GM19372 (cell line): ENCODE results near the gene THADA.
"Not testable (repeated sequence)": the region's sequence is repeated elsewhere in the genome, so short reads cannot be mapped to it uniquely, and the experiment has no call there.

Experiments used
- ATAC-seq: cut with Tn5 transposase; IDR thresholded peaks from one replicate; pipeline ENCODE4 v1.9.1; 2021; ENCODE audit warnings: mild to moderate bottlenecking, low read depth, moderate library complexity; ENCODE audit not compliant: unreplicated experiment

The THADA gene

DNA sequence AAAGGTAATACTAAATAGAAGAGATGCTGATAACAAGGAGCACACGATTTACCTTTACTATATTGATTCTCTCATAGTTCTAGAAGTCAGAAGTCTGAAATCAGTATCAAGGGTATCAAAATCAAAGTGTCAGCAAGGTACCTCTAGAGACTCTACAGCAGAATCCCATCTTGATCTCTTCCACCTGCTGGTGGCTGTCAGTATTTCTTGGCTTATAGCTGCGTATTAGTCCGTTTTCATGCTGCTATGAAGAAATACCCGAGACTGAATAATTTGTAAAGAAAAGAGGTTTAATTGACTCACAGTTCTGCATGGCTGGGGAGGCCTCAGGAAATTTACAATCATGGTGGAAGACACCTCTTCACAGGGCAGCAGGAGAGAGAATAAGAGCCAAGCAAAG lies 149.1 kb downstream of the THADA start:
- not testable (repeated sequence) for ATAC-seq

- no peak for ATAC-seq
Measured at GRCh38 chr2:43445781-43446180, 150.1 kb downstream of the THADA start.

DNA sequence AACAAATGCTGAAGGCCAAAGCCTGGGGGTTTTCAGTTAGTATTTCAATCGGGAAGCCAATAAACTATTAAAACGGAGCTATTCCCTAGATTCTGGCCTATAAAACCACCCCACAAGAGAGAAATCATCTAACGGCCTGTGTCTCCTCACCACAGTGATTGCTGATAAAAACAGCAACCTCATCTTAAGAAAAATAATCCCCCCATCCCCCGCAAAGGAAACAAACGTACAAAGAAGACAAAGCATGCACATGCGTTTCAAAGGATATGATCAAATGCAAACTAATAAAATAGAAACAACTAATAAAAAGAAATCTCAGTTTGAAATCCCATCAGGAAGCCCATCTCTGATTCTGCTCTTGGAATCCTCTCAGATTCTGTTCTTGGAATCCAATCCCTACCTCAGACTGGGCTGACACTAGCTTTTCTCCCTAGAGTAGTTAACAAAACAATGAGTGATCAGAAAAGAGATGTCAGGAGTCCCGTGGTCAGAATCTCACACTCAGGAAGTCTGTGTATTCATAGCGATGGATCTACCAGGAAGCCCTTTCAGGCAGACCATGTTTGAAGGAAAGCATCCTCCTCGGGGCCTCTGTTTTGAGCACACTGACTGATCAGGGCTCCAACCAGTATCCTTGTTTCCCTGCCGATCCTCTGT lies 150.7 kb downstream of the THADA start:
- no peak for ATAC-seq

GRCh38 chr2:43443282-43443681 lies 152.6 kb downstream of the THADA start:
- no peak for ATAC-seq

DNA sequence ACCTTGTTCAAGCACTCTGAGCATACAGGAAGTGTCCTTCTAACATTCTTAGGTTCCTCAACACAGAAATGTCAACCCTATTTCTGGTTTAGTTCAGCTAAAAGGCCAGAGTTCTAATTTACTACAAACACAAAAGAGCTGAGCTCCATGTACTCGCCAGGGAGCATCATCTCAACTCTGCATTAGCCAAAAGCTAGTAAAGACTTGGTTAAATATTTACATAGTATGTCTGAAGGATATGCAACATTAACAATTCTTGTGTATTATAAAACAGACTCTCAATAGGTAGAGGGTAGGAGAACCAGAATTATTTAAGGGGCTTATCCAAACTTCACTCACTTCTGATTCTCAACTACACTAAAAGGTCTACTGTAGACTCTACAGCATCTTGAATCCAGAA lies 154.6 kb downstream of the THADA start:
- ATAC-seq = no peak

DNA sequence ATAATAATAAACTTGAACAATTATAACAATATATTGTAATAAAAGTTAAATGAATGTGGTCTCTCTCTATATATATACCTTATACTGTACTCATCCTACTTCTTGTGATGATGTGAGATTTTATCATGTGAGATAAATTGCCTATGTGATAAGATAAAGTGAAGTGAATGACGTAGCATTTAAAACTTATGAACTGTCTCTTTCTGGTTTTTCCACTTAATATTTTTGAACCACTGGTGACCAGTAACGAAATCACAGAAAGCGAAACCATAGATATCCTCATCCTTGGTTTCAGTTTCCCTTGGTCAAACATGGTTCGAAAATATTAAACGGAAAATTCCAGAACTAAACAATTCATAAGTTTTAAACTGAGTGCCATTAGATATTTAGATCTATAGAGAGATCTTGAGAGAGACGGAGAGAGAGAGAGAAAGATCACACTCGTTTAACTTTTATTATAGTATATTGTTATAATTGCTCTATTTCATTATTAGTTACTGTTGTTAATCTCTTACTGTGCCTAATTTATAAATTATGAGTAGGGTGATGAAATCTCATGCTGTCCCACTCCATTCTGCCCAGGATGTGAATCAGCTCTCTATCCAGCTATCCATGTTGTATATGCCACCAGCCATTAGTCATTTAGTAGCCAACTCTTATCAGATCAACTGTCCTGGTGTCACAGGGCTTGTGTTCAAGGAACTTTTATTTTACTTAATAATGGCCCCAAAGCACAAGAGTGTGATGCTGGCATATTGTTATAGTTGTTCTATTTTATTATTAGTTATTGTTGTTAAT lies 156.8 kb downstream of the THADA start:
- ATAC-seq = no peak

DNA sequence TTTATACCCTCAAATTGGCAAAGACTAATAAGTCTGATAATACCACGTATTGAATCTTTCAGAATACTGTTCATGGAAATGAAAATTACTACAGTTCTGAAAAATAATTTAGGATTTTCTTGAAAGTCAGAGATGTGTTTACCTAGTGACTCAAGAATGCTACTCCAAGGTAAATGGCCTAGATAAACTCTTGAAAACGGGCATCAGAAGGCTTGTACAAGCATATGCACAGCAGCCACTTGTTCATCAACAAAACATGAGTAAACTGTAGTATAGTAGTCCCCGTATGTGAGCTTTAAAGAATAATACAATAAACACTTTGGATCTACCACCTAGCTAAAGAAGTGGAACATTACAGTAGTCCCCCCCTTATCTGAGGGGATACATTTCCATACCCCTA lies 157.5 kb downstream of the THADA start:
- ATAC-seq = no peak

DNA sequence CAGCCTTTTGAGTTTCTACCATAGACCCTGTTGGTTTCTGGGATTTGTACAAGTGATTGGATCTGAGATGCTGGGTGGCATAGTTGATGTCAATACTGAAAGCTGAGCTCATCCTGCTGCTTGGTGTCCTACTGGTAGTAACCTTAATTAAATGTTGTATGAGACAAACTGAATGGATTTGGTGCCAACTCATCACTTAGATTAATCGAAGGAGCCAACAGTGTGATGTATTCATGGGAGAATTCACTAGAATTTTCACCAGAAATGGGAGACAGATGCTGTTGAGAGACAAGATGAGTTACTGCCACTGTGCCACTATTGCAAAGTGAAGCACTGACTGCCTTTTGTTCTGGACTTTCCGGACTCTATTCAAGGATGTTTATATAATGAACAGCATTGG lies 158.5 kb downstream of the THADA start:
- no peak for ATAC-seq

GRCh38 chr2:43436431-43436830 lies 159.4 kb downstream of the THADA start:
- no peak for ATAC-seq

GRCh38 chr2:43435746-43436145 lies 160.1 kb downstream of the THADA start:
- ATAC-seq = no peak

- no peak for ATAC-seq
Measured at GRCh38 chr2:43430489-43430888, 165.3 kb downstream of the THADA start.

DNA sequence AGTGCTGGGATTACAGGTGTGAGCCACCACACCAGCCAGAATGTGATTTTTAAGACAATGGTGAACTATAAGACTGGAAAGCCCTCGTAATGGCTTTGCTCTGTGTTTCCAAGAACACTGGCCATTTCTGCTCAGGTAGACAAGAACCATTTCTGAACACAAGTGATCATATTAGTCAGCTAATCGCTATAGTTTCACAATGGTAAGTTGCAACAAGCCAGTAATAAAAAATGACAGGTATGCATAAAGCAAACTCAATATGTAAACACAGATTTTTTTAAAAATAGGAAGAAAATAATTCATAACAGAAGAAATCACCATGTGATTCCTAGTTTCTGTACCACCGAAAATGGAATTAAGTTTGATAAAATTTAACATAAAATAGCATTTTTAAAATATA lies 166.5 kb downstream of the THADA start:
- no peak for ATAC-seq

DNA sequence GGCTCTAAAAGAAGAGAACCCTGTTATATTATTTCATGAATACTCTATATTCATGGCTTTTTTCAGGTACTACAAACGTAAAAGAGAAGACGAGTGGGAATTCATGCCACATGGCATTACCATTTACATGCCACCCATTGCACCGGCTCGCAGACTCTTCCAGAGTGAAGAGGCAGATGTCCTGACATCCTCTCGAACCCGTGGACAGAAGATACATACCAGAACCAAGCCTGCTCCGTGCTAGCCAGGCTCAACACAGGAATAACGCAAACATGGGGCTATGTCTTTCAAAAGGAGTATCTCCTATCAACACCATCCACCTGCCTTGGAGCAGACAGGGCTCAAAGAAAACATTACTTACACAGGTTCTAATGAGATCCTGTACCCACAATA lies 168.8 kb downstream of the THADA start:
- ATAC-seq = no peak

DNA sequence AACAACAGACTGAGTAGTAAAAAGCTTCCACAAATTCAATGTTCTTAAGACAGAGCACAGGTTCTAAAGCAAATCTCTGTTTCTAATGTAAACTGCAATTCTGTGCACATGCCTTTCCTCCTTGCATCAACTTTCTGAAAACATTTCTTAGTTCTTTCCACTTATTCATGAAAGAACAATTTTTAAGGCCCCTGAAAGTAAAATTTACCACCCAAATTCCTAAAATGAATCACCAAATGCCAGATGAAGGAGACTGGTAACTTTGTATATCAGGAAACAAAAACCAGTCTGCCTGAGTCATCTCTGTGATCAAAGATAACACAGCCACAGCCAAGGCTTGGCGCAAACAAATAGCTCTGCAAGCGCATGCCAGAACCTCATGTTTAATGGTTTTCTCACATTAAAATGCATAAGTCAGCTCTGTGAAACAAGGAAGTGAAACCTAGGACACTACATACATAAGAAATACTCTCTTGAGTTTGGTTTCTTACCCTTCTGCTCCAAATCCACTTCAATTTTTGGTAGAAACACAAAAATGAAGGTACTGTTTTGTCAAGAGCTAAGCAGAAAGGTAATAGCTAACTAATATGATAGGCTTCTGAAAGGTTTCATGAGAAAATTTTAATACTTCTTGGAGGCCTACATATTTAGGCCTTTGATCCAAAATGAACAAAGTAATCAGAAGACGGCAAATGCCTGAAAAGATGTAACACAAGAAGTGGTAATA lies 169.4 kb downstream of the THADA start:
- ATAC-seq = peak; percentile 76

- no peak for ATAC-seq
Measured at GRCh38 chr2:43425659-43426058, 170.2 kb downstream of the THADA start.

DNA sequence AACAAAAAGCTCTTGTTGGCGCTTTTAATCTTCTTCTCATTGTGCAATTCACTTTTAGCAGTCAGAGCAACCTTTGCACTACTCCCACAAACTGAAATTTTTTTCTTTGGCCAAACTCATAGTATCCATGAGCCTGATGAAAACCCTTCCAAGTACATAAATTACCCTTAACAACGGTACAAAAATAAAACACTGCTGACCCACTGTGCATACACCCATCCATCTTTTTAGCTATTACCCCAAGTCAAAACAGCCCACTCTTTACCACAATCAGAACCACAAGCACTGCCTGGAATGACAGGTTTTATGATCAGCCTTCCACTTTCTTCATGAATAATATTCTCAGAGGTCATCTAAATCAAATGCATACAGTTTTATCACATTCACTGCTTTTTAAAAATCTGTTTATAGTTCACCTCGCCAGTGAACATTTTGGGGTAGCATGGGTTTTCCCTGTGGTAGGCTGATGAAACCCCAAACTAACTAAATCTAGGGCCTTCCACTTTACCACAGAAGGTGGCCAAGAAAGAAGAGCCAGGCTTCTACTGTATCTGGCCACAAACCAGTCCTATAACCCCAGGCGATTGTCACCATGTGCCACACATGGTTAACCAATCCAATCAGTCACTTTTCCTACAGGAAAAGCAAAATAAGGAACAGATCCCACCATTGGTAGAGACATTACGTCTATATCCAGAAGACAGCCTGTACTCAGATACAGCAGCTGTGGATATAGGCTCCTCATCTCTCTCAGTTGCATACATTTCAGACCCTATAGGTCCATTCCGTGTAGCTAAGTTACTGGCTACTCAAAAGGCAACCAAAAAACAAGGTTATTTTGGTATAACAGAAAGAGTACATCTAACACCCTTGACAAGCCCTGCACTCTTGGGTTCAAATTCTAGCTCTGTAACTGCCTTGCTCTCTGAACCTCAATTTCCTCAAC lies 171.3 kb downstream of the THADA start:
- no peak for ATAC-seq

DNA sequence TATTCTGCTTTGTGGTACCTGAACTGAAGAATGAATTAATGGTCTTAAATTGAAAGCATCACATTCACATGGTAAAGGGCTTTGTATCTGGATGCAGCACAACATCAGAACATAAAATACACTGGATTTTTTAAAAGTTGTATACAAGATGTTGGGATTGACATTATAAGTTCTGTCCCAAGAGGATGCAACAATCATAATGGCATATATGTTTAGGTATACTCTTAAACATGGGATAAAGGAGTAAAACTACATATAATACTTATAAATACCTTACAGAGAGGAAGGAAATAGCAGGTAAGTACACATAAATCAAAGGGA lies 171.9 kb downstream of the THADA start:
- no peak for ATAC-seq

- ATAC-seq = no peak
Measured at GRCh38 chr2:43421194-43421593, 174.6 kb downstream of the THADA start.

- no peak for ATAC-seq
Measured at GRCh38 chr2:43420389-43420801, 175.4 kb downstream of the THADA start.

- no peak for ATAC-seq
Measured at GRCh38 chr2:43419876-43420275, 176.0 kb downstream of the THADA start.

DNA sequence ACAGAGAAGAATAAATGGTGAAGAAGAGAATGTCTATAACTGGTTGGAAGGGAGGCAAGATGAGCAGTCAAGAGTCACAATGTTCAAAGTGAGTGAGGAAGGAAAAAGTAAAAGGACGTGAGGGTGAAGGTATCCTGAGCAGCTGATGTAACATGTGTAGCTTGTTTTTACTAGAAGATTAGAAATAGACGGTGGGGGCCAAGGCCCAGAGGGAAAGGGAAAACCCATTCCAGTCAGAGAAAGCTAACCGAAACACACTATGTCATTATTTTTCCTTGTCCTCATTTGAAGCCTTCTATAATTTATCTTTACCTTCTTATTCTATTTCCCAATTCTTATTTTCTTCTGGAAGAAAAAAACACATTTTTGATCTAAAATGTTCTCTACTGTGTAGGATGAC lies 176.6 kb downstream of the THADA start:
- ATAC-seq = no peak
